ENCODE results near the gene LAMB2. TPM values are rescaled to one million over a fixed set of nuclear protein-coding genes. Genes with fewer than 3 reads are reported as not detected.

The LAMB2 gene
- total RNA-seq (ENCODE audit: low replicate concordance): 277 and 316 TPM in 2 replicates
- long read RNA-seq, partial matches to known transcripts: 47 of 55 reads
- long read RNA-seq, other reads (novel, unspliced or antisense): 4 of 55 reads

GRCh38 chr3:49132437-49133225, at the start of gene LAMB2:
Gene LAMB2 (minus strand): TSS chr3:49133050. CDS start chr3:49132867, 183 bp downstream.
- H3K36me3 Mint-ChIP-seq: no peaks in the 10 kb centered on the region
- H3K9me3 Mint-ChIP-seq: no peaks in the 10 kb centered on the region
- TF ChIP-seq, protein P1, sequence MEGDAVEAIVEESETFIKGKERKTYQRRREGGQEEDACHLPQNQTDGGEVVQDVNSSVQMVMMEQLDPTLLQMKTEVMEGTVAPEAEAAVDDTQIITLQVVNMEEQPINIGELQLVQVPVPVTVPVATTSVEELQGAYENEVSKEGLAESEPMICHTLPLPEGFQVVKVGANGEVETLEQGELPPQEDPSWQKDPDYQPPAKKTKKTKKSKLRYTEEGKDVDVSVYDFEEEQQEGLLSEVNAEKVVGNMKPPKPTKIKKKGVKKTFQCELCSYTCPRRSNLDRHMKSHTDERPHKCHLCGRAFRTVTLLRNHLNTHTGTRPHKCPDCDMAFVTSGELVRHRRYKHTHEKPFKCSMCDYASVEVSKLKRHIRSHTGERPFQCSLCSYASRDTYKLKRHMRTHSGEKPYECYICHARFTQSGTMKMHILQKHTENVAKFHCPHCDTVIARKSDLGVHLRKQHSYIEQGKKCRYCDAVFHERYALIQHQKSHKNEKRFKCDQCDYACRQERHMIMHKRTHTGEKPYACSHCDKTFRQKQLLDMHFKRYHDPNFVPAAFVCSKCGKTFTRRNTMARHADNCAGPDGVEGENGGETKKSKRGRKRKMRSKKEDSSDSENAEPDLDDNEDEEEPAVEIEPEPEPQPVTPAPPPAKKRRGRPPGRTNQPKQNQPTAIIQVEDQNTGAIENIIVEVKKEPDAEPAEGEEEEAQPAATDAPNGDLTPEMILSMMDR (conservative IDR thresholded peaks at IDR 0.05): no peak
- H3K4me3 Mint-ChIP-seq: peak within 1 kb of the TSS; percentile 95
- peak within 1 kb of the TSS; percentile 92 for H3K27ac Mint-ChIP-seq
- no peak for DNase-seq (ENCODE audit: extremely low spot score, unreplicated experiment)
- no peaks in the 10 kb centered on the region for H3K4me1 Mint-ChIP-seq (ENCODE audit: unreplicated experiment)
- no peaks in the 10 kb centered on the region for H3K27me3 Mint-ChIP-seq

DNA sequence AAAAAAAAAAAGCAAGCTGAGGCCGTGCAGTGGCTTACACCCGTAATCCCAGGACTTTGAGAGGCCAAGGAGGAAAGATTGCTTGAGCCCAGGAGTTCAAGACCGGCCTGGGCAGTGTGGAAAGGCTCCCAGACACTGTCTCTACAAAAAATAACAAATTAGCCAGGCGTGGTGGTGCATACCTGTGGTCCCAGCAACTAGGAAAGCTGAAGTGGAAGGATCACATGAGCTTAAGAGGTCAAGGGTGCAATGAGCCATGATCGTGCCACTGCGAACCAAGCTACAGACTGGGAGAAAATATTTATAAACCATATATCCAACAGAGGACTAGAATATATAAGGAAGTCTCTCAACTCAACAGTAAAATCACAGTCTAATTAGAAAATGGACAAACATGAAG, 48.5 kb upstream of the LAMB2 start:
- peaks cover 2% of the 10 kb centered on the region for H3K27me3 Mint-ChIP-seq
- peaks cover 14% of the 10 kb centered on the region for H3K36me3 Mint-ChIP-seq
- H3K9me3 Mint-ChIP-seq: no peaks in the 10 kb centered on the region
- H3K4me3 Mint-ChIP-seq: no peak overlapping the region
- TF ChIP-seq, protein P1 (conservative IDR thresholded peaks at IDR 0.05): no peak
- H3K4me1 Mint-ChIP-seq (ENCODE audit: unreplicated experiment): no peaks in the 10 kb centered on the region
- H3K27ac Mint-ChIP-seq: no peak overlapping the region
- DNase-seq (ENCODE audit: extremely low spot score, unreplicated experiment): no peak

- Mint-ChIP-seq H3K4me1 (ENCODE audit: unreplicated experiment) (peaks cover 3% of the 10 kb centered on the region), H3K4me3 (no peak overlapping the region), H3K27me3 (peaks cover 2% of the 10 kb centered on the region), H3K27ac (no peak overlapping the region), H3K9me3 (no peaks in the 10 kb centered on the region), H3K36me3 (peaks cover 14% of the 10 kb centered on the region)
- TF ChIP-seq, protein P1 (conservative IDR thresholded peaks at IDR 0.05): no peak
- DNase-seq (ENCODE audit: extremely low spot score, unreplicated experiment): no peak
These were observed 47.3 kb upstream of the LAMB2 start for GRCh38 chr3:49180116-49180515.

- TF ChIP-seq, protein P1 (conservative IDR thresholded peaks at IDR 0.05): no peak
- Mint-ChIP-seq H3K4me1 (ENCODE audit: unreplicated experiment) (peaks cover 19% of the 10 kb centered on the region), H3K27me3 (peaks cover 2% of the 10 kb centered on the region), H3K9me3 (no peaks in the 10 kb centered on the region), H3K4me3 (no peak overlapping the region), H3K27ac (no peak overlapping the region), H3K36me3 (peaks cover 14% of the 10 kb centered on the region)
- no peak for DNase-seq (ENCODE audit: extremely low spot score, unreplicated experiment)
These were observed 44.2 kb upstream of the LAMB2 start for GRCh38 chr3:49177073-49177472.

- Mint-ChIP-seq H3K27me3 (peaks cover 2% of the 10 kb centered on the region), H3K4me1 (ENCODE audit: unreplicated experiment) (peaks cover 30% of the 10 kb centered on the region), H3K4me3 (no peak overlapping the region), H3K36me3 (peaks cover 7% of the 10 kb centered on the region), H3K27ac (no peak overlapping the region), H3K9me3 (no peaks in the 10 kb centered on the region)
- TF ChIP-seq, protein P1 (conservative IDR thresholded peaks at IDR 0.05): no peak
- DNase-seq (ENCODE audit: extremely low spot score, unreplicated experiment): no peak
These were observed 42.7 kb upstream of the LAMB2 start for GRCh38 chr3:49175530-49175929.
